K562 (cell line): ENCODE measurements around the gene ASPRV1. TPM values are rescaled to one million over a fixed set of nuclear protein-coding genes. Genes with fewer than 3 reads are reported as not detected.

Experiments
- ATAC-seq: fragments of 200-7000 bp; cut with Tn5 transposase; 3 replicates; pipeline ENCODE4 v1.9.1; 2020; ENCODE audit warnings: moderate library complexity
- BruUV-seq: library from RNA; stranded (reverse); fragments of 400-500 nt; replicated peaks from 2 replicates; lab custom pipeline; 2021; lab: Mats Ljungman, UMichigan
- CTCF ChIA-PET: fragments of 300-600 bp; formaldehyde crosslinking; extraction: SDS; loops from one replicate; lab custom pipeline; 2021; ENCODE audit warnings: low intra/inter-chr PET ratio; lab: Yijun Ruan, JAX
- POLR2A ChIA-PET: fragments of 300-600, 350-650 bp; sonication (Branson Sonifier 250); formaldehyde crosslinking; extraction: SDS; loops from one replicate; lab custom pipeline; 2021; ENCODE audit warnings: antibody characterized with exemption, inconsistent platforms; lab: Yijun Ruan, JAX
- DNase-seq, 4 experiments: peaks; one replicate each; pipeline versions ENCODE4 v3.0.0 to v3.0.0-alpha.2; 2011 to 2018; ENCODE audit warnings: low spot score in 3 of 4, mixed read lengths in 3 of 4; ENCODE audit errors: extremely low read depth in 1 of 4
- FAIRE-seq: peaks from 2 replicates; lab custom pipeline; 2011; peaks lifted over from hg19 to GRCh38; lab: Jason Lieb, UNC
- H2AFZ ChIP-seq: 2 replicates; pipeline ENCODE4 v1.6.0; 2011; ENCODE audit warnings: low read depth, low read length, control low read depth, inconsistent platforms
- H3K27ac ChIP-seq: fragments of 200-600 bp; 3 replicates; pipeline ENCODE4 v1.8.0; 2011; ENCODE audit warnings: low read depth, mild to moderate bottlenecking, control low read depth, inconsistent platforms, low read length, moderate library complexity, mixed read lengths; ENCODE audit errors: extremely low read depth
- H3K27me3 ChIP-seq, 2 experiments: fragments of 300-600 bp in 1 of 2; 2 replicates in 1 of 2; 3 replicates in 1 of 2; pipeline versions ENCODE4 v1.6.0 to v1.8.0; 2011; ENCODE audit warnings: inconsistent platforms in 2 of 2, low read length in 2 of 2, mild to moderate bottlenecking in 1 of 2, mixed read lengths in 1 of 2, moderate library complexity in 1 of 2; ENCODE audit not compliant: control insufficient read depth in 2 of 2, insufficient read depth in 2 of 2
- H3K36me3 ChIP-seq: fragments of 300-600 bp; 3 replicates; pipeline ENCODE4 v1.8.0; 2011; ENCODE audit warnings: mild to moderate bottlenecking, low read length, inconsistent platforms; ENCODE audit not compliant: control insufficient read depth, insufficient read depth
- H3K4me1 ChIP-seq, 2 experiments: fragments of 200-600 bp in 1 of 2; replicated peaks in 1 of 2; 2 replicates in 1 of 2; 3 replicates in 1 of 2; pipeline versions ENCODE4 v1.5.1 to v1.8.0; 2011; ENCODE audit warnings: inconsistent platforms in 2 of 2, low read length in 2 of 2, mild to moderate bottlenecking in 1 of 2, mixed read lengths in 1 of 2, moderate library complexity in 1 of 2; ENCODE audit not compliant: control insufficient read depth in 2 of 2, insufficient read depth in 2 of 2
- H3K4me2 ChIP-seq: 2 replicates; pipeline ENCODE4 v1.6.1; 2011; ENCODE audit warnings: low read length, control low read depth, inconsistent platforms, mixed read lengths; ENCODE audit not compliant: insufficient read depth
- H3K4me3 ChIP-seq: fragments of 200-600 bp; sonication (generic), shearing (Covaris generic); 2 replicates; pipeline ENCODE4 v1.5.1; 2016; ENCODE audit warnings: control low read depth, inconsistent platforms
- H3K79me2 ChIP-seq: fragments of 200-600 bp; 3 replicates; pipeline ENCODE4 v1.8.0; 2011; ENCODE audit warnings: low read length, inconsistent platforms; ENCODE audit not compliant: control insufficient read depth, insufficient read depth
- H3K9ac ChIP-seq, 2 experiments: 2 replicates each; pipeline versions ENCODE4 v1.6.0 to v1.6.1; 2011; ENCODE audit warnings: low read depth in 2 of 2, low read length in 2 of 2, control low read depth in 1 of 2, inconsistent platforms in 1 of 2, mild to moderate bottlenecking in 1 of 2, mixed read lengths in 1 of 2; ENCODE audit not compliant: insufficient read depth in 1 of 2
- H3K9me1 ChIP-seq: one replicate; pipeline ENCODE4 v1.6.0; 2011; ENCODE audit warnings: inconsistent platforms, mild to moderate bottlenecking, low read length, moderate library complexity; ENCODE audit not compliant: control insufficient read depth, insufficient read depth
- H3K9me3 ChIP-seq: replicated peaks from 2 replicates; pipeline ENCODE4 v1.5.1; 2011; ENCODE audit warnings: low read depth, low read length, inconsistent platforms; ENCODE audit not compliant: control insufficient read depth, insufficient read depth
- H4K20me1 ChIP-seq: replicated peaks from 2 replicates; pipeline ENCODE4 v1.6.1; 2011; ENCODE audit warnings: low read length, inconsistent platforms, mixed read lengths; ENCODE audit not compliant: control insufficient read depth, insufficient read depth
- BCOR ChIP-seq: fragments of 450-650 bp; IDR thresholded peaks from 2 replicates; pipeline ENCODE4 v1.6.1; 2016
- CXXC5 ChIP-seq: fragments of 250-450 bp; sonication (Bioruptor Pico); IDR thresholded peaks from 2 replicates; pipeline ENCODE4 v1.8.0; 2022; ENCODE audit warnings: inconsistent platforms, mild to moderate bottlenecking, moderate library complexity
- GMEB1 ChIP-seq: fragments of 250-450 bp; sonication (Bioruptor Pico); IDR thresholded peaks from 2 replicates; pipeline ENCODE4 v1.4.0; 2020; ENCODE audit warnings: mild to moderate bottlenecking
- KLF1 ChIP-seq: fragments of 450-650 bp; IDR thresholded peaks from 2 replicates; pipeline ENCODE4 v1.6.1; 2016; ENCODE audit warnings: missing genetic modification characterization, missing compliant biosample characterization
- MAFF ChIP-seq: IDR thresholded peaks from 2 replicates; pipeline ENCODE4 v1.6.1; 2012; ENCODE audit warnings: low read length, improper control_type of control experiment
- MXD1 ChIP-seq: fragments of 250-450 bp; sonication (Bioruptor Pico); IDR thresholded peaks from 2 replicates; pipeline ENCODE4 v1.8.0; 2021; ENCODE audit warnings: borderline replicate concordance, mild to moderate bottlenecking, moderate library complexity; ENCODE audit not compliant: poor library complexity, severe bottlenecking
- NCOA1 ChIP-seq: fragments of 450-650 bp; IDR thresholded peaks from 2 replicates; pipeline ENCODE4 v1.6.1; 2016; ENCODE audit warnings: low read depth
- POLR2G ChIP-seq: fragments of 200-400 bp; formaldehyde crosslinking; IDR thresholded peaks from 2 replicates; pipeline ENCODE4 v1.6.1; 2017; ENCODE audit warnings: low read depth, mild to moderate bottlenecking, antibody characterized with exemption, low read length, moderate library complexity
- USF2 ChIP-seq: sonication (generic); formaldehyde crosslinking; IDR thresholded peaks from 2 replicates; pipeline ENCODE4 v1.5.0; 2020; ENCODE audit warnings: missing genetic modification reagents
- ZFP30 ChIP-seq: fragments of 250-450 bp; sonication (Bioruptor Pico); IDR thresholded peaks from 2 replicates; pipeline ENCODE4 v1.8.0; 2022; ENCODE audit warnings: moderate library complexity, mild to moderate bottlenecking, inconsistent platforms, borderline replicate concordance
- ZNF175 ChIP-seq: fragments of 200-800 bp; sonication (Bioruptor generic); IDR thresholded peaks from 2 replicates; pipeline ENCODE4 v1.6.1; 2016; ENCODE audit warnings: low read depth, mild to moderate bottlenecking, missing genetic modification characterization, missing compliant biosample characterization
- ZNF224 ChIP-seq: sonication (generic); formaldehyde crosslinking; IDR thresholded peaks from 2 replicates; pipeline ENCODE4 v1.8.0; 2022; ENCODE audit warnings: mild to moderate bottlenecking, missing genetic modification reagents
- ZNF77 ChIP-seq: fragments of 250-450 bp; sonication (Bioruptor Pico); IDR thresholded peaks from 2 replicates; pipeline ENCODE4 v1.5.0; 2020
- WGBS: fragments of 100-300 bp; shearing (Covaris generic); methylation state at CpG from one replicate; pipeline ENCODE4 v1.1.6; 2016; ENCODE audit warnings: low coverage, mixed read lengths; ENCODE audit not compliant: insufficient coverage; ENCODE audit errors: missing lambda C conversion rate; 5-methylcytosine and 5-hydroxymethylcytosine counted together
- in situ Hi-C: fragments of 300-500 bp; cut with MboI; formaldehyde crosslinking; loops from 4 replicates; pipeline ENCODE4 v1.15.0; 2018; ENCODE audit warnings: inconsistent platforms, mixed read lengths
- intact Hi-C: fragments of 100-400 bp; cut with micrococcal nuclease; formaldehyde crosslinking; loops from 2 replicates; pipeline ENCODE4 v1.14.2; 2022
- polyA plus RNA-seq, 8 experiments: library from polyadenylated mRNA; depleted of rRNA in 4 of 8; stranded (reverse) in 5 of 8; unstranded in 3 of 8; fragments of >200 nt; fragmentation: Nextera tagmentation in 2 of 8; fragmentation: Illumina TruSeq in 1 of 8; extraction: Ambion mirVana in 2 of 8; extraction: Trizol in 1 of 8; gene quantifications; 2 replicates each; pipeline versions ENCODE4 v1.2.1 to v1.2.3, GENCODE V29; 2011 to 2014; ENCODE audit warnings: inconsistent platforms in 1 of 8, missing spikeins in 1 of 8
- total RNA-seq, 7 experiments: library from RNA; depleted of rRNA in 6 of 7; stranded (reverse); fragments of >200 nt in 6 of 7; fragmentation: Illumina TruSeq in 2 of 7; extraction: Trizol in 2 of 7; gene quantifications; 2 replicates each; pipeline versions ENCODE4 v1.2.1 to v1.2.3, GENCODE V29; 2011 to 2021; ENCODE audit warnings: low replicate concordance in 1 of 7

Gene ASPRV1
- total and polyA plus RNA-seq, 9 of the 15 experiments (the other 6 are each of a cell fraction or from before 2014, with no cell fraction given) = 0.17 to 0.72 (median 0.47) TPM; not detected in 1

GRCh38 chr2:69989441-69990105 lies 28.1 kb upstream of the ASPRV1 start:
- Histone ChIP-seq H2AFZ (no peak overlapping the region), H3K36me3 (no peaks in the 10 kb centered on the region)
- CTCF ChIA-PET = no interaction called here

GRCh38 chr2:69989009-69989408 lies 27.6 kb upstream of the ASPRV1 start:
- no peaks in the 10 kb centered on the region for H3K9me1 ChIP-seq
- in situ Hi-C loops = no loop called here
- H4K20me1 ChIP-seq = no peaks in the 10 kb centered on the region
- peak overlapping the region in 1 of 2 experiments; percentile 64; a peak in 1 of 4 replicates for H3K9ac ChIP-seq
- no peak overlapping the region for H3K4me2 ChIP-seq
- peaks cover 0 to 15% of the 10 kb centered on the region in 2 experiments; a peak in 3 of 5 replicates for H3K4me1 ChIP-seq
- no peak overlapping the region for H2AFZ ChIP-seq
- no TSS peak for BruUV-seq
- no peaks in the 10 kb centered on the region for H3K9me3 ChIP-seq
- WGBS = 53% methylated on average over 3 of the region's 3 CpGs
- no peaks in the 10 kb centered on the region for H3K36me3 ChIP-seq
- no peaks in the 10 kb centered on the region for H3K27me3 ChIP-seq
- no peak overlapping the region for H3K4me3 ChIP-seq
- ATAC-seq = no peak
- no peak overlapping the region for H3K27ac ChIP-seq
- ChIA-PET POLR2A (interaction anchor here (0.8 kb wide), 1 partner anchor 11 kb away, joined by 3 read pairs; no protein-coding TSS in a partner anchor), CTCF (no interaction called here)
- no peaks in the 10 kb centered on the region for H3K79me2 ChIP-seq
- intact Hi-C loops = no loop called here
- FAIRE-seq = no peak
- DNase-seq = no peak
- TF ChIP-seq ZNF175 (CRISPR knock-in tag) = no peak
- no peak for TF ChIP-seq CXXC5 (CRISPR knock-in tag)
- no peak for TF ChIP-seq USF2 (CRISPR knock-in tag)
- no peak for TF ChIP-seq NCOA1
- no peak for TF ChIP-seq BCOR
- TF ChIP-seq ZNF77 (CRISPR knock-in tag) = no peak
- TF ChIP-seq ZNF224 = no peak
- no peak for TF ChIP-seq GMEB1
- no peak for TF ChIP-seq MXD1 (CRISPR knock-in tag)
- TF ChIP-seq ZFP30 (CRISPR knock-in tag) = no peak

More at GRCh38 chr2:69989441-69990105, 28.1 kb upstream of the ASPRV1 start:
- in situ Hi-C loops (no loop called here), intact Hi-C loops (no loop called here)
- no TSS peak for BruUV-seq
- DNase-seq (no peak), FAIRE-seq (no peak)
- no peak overlapping the region for H3K27ac ChIP-seq
- no peaks in the 10 kb centered on the region for H3K9me1 ChIP-seq
- no peaks in the 10 kb centered on the region for H4K20me1 ChIP-seq
- POLR2A ChIA-PET = interaction anchor here (0.7 to 0.8 kb wide), 2 partner anchors 11 to 374 kb away, joined by 3 read pairs; no protein-coding TSS in a partner anchor
- H3K9ac ChIP-seq = peak overlapping the region in 1 of 2 experiments; percentile 64; a peak in 1 of 4 replicates
- no peak for TF ChIP-seq MAFF
- TF ChIP-seq POLR2G = 0 out of 2 replicates have a peak, but pooled peaks have one; percentile 21
- TF ChIP-seq KLF1 = no peak
- TF ChIP-seq, all 486 proteins: peak for 1
- ATAC-seq = no peak
- 78% methylated on average over 11 of the region's 12 CpGs for WGBS
- Histone ChIP-seq H3K79me2 (no peaks in the 10 kb centered on the region), H3K27me3 (no peaks in the 10 kb centered on the region), H3K4me2 (no peak overlapping the region), H3K4me3 (no peak overlapping the region), H3K4me1 (peaks cover 0 to 15% of the 10 kb centered on the region in 2 experiments; a peak in 3 of 5 replicates), H3K9me3 (no peaks in the 10 kb centered on the region)
